ENCODE results near the gene SNX10. TPM values are rescaled to one million over a fixed set of nuclear protein-coding genes. Genes with fewer than 3 reads are reported as not detected.
A peak's percentile ranks its signal among the peaks of the same experiment; 100 is the strongest.

Gene SNX10
- polyA plus RNA-seq, 3 donors, result 68.0 to 250 (median 219) TPM

DNA sequence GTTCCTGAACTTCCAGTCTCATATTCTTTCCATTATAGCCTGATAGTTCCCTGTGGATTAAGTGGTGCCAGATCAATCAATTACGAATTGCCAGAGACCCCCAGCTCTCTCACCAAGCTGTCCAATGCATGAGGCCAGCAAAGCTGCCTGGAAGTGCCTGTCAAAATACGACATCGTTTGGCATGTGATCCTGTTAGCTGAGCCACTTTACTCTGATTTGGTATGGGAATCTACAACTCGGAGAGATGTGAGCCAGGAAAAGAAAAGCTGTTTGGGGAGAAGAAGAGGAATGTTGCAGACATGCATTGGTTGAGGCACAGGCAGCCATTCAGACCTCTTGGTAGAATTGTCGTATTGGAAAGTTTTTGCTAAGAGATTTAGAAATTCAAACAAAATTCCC, 3.9 kb downstream of the SNX10 start:
- peaks cover 0 to 2% (median 0%) of the 10 kb centered on the region in 7 donors for H3K9me3 Mint-ChIP-seq
- H3K79me2 ChIP-seq (ENCODE audit: insufficient read depth, low read length), result peaks cover 86% of the 10 kb centered on the region
- H3K4me2 ChIP-seq (replicated peaks; ENCODE audit: extremely low read depth, low read length, poor library complexity, severe bottlenecking), result peak overlapping the region; percentile 88
- WGBS (ENCODE audit: insufficient coverage), result 98% methylated on average over 4 of the region's 5 CpGs
- no peaks in the 10 kb centered on the region for H3K9me3 ChIP-seq (replicated peaks in 1 of 2; ENCODE audit: control insufficient read depth in 1 of 2, insufficient read depth in 1 of 2, low read length in 2 of 2)
- H3K9ac ChIP-seq (ENCODE audit: insufficient read depth, low read length, poor library complexity, severe bottlenecking), result no peak overlapping the region
- H3K27ac ChIP-seq (ENCODE audit: low read depth in 1 of 2, low read length in 2 of 2), result peak overlapping the region in 1 of 2 donors; percentile 94
- H3K27ac Mint-ChIP-seq, result peak overlapping the region in 6 of 7 donors; percentile 31 to 93 (median 60)
- intact Hi-C loops (cut with micrococcal nuclease), result no loop called here
- no peak overlapping the region for H2AFZ ChIP-seq (ENCODE audit: insufficient read depth, low read depth, low read length, poor library complexity, severe bottlenecking)
- H3K4me3 ChIP-seq (replicated peaks in 1 of 3; ENCODE audit: low read depth in 2 of 3, low read length in 3 of 3), result no peak overlapping the region
- H3K27me3 Mint-ChIP-seq (ENCODE audit: low read depth in 3 of 3), result peaks cover 0 to 1% (median 1%) of the 10 kb centered on the region in 3 donors
- H3K4me1 Mint-ChIP-seq, result peaks cover 67% of the 10 kb centered on the region
- no peak overlapping the region for H3K4me3 Mint-ChIP-seq
- peaks cover 5% of the 10 kb centered on the region for H4K20me1 ChIP-seq (ENCODE audit: insufficient read depth, low read length)
- H3K36me3 Mint-ChIP-seq, result peaks cover 22 to 36% of the 10 kb centered on the region in 2 donors
- no peaks in the 10 kb centered on the region for H3K27me3 ChIP-seq (ENCODE audit: control insufficient read depth in 2 of 2, insufficient read depth in 2 of 2, low read length in 2 of 2)
- H3K36me3 ChIP-seq (replicated peaks in 1 of 2; ENCODE audit: control insufficient read depth in 1 of 2, insufficient read depth in 2 of 2, low read length in 2 of 2), result peaks cover 10 to 16% of the 10 kb centered on the region in 2 donors
- DNase-seq, result no peak
- H3K4me1 ChIP-seq (ENCODE audit: control insufficient read depth in 1 of 2, insufficient read depth in 2 of 2, low read length in 2 of 2), result peaks cover 63 to 74% of the 10 kb centered on the region in 2 donors
- no peak for TF ChIP-seq CTCF (IDR thresholded peaks at IDR 0.05)

- no peaks in the 10 kb centered on the region for H3K9me3 ChIP-seq (replicated peaks in 1 of 2; ENCODE audit: control insufficient read depth in 1 of 2, insufficient read depth in 1 of 2, low read length in 2 of 2)
- H4K20me1 ChIP-seq (ENCODE audit: insufficient read depth, low read length), result peaks cover 5% of the 10 kb centered on the region
- DNase-seq, result peak in 2 of 3 donors; percentile 37 to 51
- peaks cover 80% of the 10 kb centered on the region for H3K4me1 Mint-ChIP-seq
- no peak overlapping the region for H3K9ac ChIP-seq (ENCODE audit: insufficient read depth, low read length, poor library complexity, severe bottlenecking)
- H3K27ac ChIP-seq (ENCODE audit: low read depth in 1 of 2, low read length in 2 of 2), result peak overlapping the region in 1 of 2 donors; percentile 72
- no peaks in the 10 kb centered on the region for H3K27me3 ChIP-seq (ENCODE audit: control insufficient read depth in 2 of 2, insufficient read depth in 2 of 2, low read length in 2 of 2)
- no peak overlapping the region for H3K4me2 ChIP-seq (replicated peaks; ENCODE audit: extremely low read depth, low read length, poor library complexity, severe bottlenecking)
- H3K9me3 Mint-ChIP-seq, result peaks cover 0 to 2% (median 0%) of the 10 kb centered on the region in 7 donors
- TF ChIP-seq CTCF (IDR thresholded peaks at IDR 0.05), result no peak
- peaks cover 45 to 65% of the 10 kb centered on the region in 2 donors for H3K36me3 Mint-ChIP-seq
- peaks cover 0 to 1% (median 0%) of the 10 kb centered on the region in 3 donors for H3K27me3 Mint-ChIP-seq (ENCODE audit: low read depth in 3 of 3)
- H3K4me3 Mint-ChIP-seq, result peak overlapping the region in 1 of 2 donors; percentile 23
- intact Hi-C loops (cut with micrococcal nuclease), result no loop called here
- peaks cover 77 to 78% of the 10 kb centered on the region in 2 donors for H3K4me1 ChIP-seq (ENCODE audit: control insufficient read depth in 1 of 2, insufficient read depth in 2 of 2, low read length in 2 of 2)
- peaks cover 26 to 39% of the 10 kb centered on the region in 2 donors for H3K36me3 ChIP-seq (replicated peaks in 1 of 2; ENCODE audit: control insufficient read depth in 1 of 2, insufficient read depth in 2 of 2, low read length in 2 of 2)
- H3K4me3 ChIP-seq (replicated peaks in 1 of 3; ENCODE audit: low read depth in 2 of 3, low read length in 3 of 3), result no peak overlapping the region
- WGBS (ENCODE audit: insufficient coverage), result no CpG with 5 or more reads among the region's 7 CpGs
- H2AFZ ChIP-seq (ENCODE audit: insufficient read depth, low read depth, low read length, poor library complexity, severe bottlenecking), result no peak overlapping the region
- H3K79me2 ChIP-seq (ENCODE audit: insufficient read depth, low read length), result peaks cover 98% of the 10 kb centered on the region
- H3K27ac Mint-ChIP-seq, result peak overlapping the region; percentile 53 to 84 (median 80)
Measured at GRCh38 chr7:26298472-26299058, 6.9 kb downstream of the SNX10 start.
